GM19467 (cell line): Measurements from ENCODE around the gene CTNNBL1.
"Not testable (repeated sequence)": the region's sequence is repeated elsewhere in the genome, so short reads cannot be mapped to it uniquely, and the experiment has no call there.

ENCODE experiments used
- ATAC-seq: cut with Tn5 transposase; IDR thresholded peaks from one replicate; pipeline ENCODE4 v1.9.1; 2021; ENCODE audit warnings: mild to moderate bottlenecking, moderate library complexity; ENCODE audit not compliant: unreplicated experiment

Gene CTNNBL1, protein sequence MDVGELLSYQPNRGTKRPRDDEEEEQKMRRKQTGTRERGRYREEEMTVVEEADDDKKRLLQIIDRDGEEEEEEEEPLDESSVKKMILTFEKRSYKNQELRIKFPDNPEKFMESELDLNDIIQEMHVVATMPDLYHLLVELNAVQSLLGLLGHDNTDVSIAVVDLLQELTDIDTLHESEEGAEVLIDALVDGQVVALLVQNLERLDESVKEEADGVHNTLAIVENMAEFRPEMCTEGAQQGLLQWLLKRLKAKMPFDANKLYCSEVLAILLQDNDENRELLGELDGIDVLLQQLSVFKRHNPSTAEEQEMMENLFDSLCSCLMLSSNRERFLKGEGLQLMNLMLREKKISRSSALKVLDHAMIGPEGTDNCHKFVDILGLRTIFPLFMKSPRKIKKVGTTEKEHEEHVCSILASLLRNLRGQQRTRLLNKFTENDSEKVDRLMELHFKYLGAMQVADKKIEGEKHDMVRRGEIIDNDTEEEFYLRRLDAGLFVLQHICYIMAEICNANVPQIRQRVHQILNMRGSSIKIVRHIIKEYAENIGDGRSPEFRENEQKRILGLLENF

DNA sequence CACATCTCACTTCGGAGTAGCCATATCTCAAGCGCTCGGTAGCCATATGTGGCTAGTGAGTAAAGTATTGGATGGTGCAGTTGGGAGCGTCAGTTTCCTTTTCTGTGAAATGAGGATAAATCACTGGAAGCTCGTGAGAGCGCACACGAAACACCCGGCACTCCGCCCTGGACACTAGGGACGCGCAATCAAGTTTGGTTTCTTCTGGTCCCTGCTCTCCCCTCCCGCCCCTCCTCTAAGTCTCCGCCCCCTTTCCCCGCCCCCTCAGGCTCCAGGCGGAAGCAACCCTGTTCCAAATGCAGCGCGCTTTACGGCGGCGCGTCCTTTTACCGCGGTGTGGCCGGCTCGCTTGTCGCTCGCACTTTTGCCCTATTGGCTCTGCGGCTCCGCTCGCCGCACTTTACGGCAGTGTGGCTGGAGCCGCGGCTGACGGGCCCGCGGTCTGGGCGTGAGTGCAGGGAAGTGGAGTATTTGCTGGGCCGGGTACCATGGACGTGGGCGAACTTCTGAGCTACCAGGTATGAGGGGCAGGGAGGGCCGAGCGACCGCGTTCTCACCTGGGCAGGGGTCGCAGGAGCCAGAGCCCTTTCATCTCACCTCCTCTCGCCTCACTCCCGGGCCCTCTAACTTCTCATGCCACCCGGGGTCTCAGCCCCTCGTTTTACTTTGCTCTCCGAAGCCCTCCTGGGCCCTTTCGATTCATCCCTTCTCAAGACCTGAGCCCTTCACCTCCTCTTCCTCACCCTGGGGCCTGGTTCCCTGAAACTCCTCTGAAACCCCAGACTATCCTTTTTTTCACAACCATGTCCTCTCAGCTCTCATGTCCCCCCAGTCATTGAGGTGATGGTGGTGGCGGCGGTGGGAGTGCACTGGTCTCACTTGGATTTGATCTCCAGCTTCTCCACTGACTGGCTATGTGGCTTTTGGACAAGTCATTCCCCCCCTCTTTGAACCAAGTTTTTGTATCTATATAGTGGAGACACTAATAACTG is at the start of gene CTNNBL1:
Gene CTNNBL1, plus strand, starts transcription at position 396 of the 992 bp plus-strand sequence. Its CDS starts 93 bp downstream, at position 489.
- peak; percentile 82 for ATAC-seq

DNA sequence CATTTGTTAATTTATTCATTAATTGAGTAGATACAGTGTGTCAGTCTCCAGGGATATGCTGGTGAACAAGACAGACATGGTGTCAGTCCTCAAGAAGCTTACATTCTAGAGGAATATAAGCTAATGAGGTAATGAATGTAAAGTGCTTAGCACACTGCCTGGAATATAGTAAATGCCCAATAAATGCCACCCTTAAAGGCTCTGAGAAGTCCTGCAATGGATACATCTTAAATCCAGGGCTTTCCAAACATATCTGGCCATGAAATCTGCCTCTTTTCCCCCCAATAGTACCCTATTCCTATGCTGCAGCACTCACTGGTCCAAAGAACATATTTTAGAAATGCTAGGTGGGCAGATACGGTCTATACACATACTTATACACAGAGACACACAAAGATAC is 49.2 kb upstream of the CTNNBL1 start:
- no peak for ATAC-seq

DNA sequence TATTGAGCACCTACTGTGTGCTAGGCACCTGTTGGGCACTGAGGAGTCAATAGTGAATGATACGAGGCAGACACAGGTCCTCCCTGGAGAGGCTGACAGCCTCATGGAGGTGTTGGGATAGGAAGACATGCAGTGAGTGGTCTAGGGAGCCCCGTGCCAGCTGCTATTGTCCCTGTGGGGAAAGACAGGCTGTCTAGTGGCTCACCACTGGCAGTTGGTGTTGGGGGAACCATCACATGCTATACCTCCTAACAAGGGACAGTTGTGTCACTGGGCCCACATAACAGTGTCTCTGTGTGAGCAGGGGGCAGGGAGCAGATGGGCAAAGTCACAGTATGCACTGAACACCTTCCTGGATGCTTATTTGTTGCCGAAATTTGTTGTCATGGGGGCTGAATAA is 45.9 kb upstream of the CTNNBL1 start:
- ATAC-seq = no peak

DNA sequence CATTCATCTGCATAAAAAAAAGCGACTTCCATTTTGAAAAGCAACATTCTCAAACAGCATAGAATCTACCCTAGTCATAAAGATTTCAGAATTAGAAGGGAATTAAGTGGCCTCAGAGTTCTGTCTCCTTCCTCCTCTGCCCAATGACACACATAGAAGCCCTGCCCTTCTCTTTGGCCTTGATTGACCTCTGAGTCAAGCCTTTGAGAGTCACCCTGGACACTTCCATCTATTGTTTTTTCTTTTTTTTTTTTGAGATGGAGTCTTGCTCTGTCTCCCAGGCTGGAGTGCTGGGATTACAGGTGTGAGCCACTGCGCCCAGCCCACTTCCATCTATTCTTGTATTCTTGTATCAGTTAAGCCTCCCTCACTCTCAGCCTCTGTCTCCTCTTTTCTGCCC is 44.8 kb upstream of the CTNNBL1 start:
- no peak for ATAC-seq

DNA sequence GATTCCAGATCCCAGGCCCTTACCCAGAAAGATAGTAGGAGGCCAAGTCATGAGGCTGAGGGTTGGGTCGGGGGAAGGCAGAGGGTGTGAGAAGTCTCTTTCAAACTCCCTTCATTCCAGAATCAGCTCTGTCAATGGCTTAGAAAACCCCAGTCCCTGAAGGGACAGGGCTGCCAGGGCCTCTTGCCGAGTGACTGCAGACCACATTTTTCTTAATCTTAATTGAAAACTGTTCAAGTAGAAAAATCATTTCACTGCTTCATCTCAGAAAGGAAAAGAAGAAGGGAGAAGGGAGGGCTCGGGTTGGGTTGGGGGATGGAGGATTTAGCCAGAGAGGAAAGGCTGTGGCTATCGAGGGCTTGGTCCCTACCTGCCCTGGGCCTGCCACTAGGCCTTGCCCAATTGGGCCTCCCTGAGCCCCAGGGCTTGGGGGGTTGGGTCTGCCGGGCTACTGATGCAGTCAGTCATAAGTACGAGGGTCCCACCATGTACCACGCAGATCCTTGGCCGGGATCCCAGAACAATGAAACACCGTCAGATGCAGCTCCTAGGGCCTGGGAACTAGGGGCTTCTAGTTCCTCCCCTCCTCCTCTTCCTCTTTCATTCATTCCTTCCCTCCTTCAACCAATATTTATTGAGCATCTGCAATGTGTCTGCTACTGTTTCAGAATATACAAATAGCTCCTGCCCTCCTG is 44.0 kb upstream of the CTNNBL1 start:
- ATAC-seq = no peak

DNA sequence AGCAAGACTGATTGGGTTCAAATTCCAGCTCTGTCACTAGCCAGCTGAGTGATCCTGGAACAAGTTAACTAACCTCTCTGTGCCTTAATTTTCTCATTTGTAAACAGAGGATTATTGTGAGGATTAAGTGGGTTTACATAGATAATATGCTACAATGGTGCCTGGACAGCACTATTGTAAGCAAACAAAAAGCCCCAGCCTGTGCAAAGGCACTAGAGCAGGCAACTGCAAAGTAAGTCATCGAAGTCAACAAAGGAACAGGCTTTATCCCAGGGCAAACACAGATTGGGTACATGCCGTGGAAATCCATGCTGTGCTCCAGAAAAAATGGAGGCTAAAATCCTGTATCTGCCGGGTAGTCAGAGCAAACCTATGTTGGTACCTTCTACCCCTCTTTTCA is 43.2 kb upstream of the CTNNBL1 start:
- ATAC-seq = no peak

DNA sequence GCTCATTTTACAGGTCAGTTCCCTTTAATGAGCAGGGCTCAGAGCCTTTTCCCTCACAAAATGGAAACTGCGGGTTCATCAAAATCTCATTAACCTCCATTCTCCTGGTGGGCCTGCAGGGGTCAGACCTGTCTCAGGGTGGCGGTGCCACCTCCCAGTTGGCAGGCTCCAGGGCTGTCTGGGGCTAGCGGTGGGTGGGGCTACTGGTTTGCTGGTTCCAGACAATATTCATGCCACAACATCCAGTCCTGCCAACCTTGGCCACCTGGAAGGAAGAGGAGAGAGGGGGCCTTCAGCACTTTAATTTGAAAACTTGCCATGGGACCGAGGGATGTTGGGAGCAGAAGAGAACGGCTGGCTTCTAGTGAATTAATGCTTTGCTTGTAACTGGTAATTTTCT is 41.9 kb upstream of the CTNNBL1 start:
- no peak for ATAC-seq

DNA sequence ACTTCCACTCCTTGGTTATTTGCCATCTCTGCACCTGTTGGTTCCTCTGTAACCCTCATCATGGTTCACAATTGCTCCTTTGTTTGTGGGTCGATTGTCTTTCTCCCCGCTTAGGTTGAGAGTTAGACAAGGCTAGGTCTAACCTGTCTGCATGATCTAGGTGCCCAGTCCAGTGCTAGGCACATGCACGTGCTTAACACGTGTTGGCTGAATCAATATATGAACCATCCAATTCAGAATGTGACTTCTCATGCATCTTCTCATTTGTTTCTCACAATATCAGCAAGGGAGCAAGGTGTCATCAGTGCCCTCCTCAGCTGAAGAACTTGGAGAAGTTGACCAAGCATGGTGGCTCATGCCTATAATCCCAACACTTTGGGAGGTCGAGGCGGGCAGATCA is 36.9 kb upstream of the CTNNBL1 start:
- ATAC-seq = no peak

DNA sequence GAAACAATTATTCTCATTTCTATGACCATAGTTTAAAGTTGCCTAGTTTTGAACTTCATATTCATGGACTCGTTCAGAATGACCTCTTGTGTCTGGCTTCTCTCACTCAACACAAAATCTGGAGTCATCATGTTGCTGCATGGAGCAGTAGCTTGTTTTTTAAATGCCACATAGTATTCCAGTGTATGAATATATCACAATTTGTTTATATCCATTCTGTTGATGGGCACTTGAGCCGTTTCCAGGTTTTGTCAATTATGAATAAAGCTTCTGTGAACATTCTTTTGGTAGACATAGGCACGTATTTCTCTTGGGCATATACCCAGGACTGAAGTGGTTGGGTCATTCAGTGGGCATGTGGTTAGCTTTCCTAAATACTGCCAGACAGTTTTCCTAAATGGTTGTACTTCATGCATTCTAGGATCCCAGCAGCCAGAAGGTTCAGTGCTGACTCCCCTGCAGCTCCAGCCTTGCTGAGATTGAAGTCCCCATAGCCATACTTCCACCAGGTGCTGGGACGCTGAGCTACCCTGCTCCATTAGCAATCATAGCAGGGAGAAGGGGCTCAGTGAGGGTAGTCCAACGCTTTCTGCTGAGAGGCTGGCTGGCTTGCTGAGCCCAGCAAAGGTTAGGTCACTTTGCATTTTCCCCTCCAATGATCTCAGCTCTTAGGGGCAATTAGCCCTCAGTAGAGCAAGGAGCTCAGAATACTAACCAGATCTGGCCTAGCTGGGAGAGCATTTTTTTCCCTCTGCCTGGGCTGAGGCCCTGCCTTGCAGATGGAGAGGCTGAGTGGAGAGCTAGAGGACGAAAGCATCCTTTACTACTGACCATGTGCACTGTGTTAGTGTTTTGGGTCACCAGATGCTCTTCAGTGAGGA is 35.7 kb upstream of the CTNNBL1 start:
- ATAC-seq = no peak

DNA sequence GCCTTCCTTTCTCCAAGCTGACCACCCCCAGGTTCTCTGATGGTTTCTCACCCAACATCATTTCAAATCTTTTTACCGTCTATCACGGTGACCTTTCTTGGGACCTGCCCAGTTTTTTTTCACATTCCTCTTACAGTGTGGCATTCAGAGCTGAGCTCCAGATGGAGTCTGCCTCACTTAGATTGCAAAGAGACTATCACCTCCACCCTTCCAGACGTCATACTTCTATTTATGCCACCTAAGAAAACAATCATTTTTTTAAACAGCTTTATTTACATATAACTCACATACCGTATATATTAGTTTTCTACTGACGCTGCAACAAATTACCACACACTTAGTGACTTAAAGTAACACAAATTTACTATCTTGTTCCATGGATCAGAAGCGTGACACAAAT is 32.3 kb upstream of the CTNNBL1 start:
- ATAC-seq = no peak

DNA sequence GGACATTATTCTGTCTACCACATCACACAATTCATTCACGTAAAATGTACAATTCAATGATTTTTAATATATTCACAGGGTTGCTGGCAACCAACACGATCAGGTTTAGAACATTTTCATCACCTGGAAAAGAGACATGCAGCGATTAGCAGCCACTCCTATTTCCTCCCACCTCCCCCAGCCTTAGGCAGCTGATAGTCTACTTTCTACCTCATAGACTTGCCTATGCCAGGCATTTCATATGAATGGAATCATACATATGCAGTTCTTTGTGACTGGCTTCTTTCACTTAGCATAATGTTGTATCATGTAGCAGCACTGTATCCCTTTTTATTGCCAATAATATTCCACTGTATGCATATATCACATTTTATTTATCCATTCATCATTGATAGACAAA is 31.5 kb upstream of the CTNNBL1 start:
- ATAC-seq = no peak

DNA sequence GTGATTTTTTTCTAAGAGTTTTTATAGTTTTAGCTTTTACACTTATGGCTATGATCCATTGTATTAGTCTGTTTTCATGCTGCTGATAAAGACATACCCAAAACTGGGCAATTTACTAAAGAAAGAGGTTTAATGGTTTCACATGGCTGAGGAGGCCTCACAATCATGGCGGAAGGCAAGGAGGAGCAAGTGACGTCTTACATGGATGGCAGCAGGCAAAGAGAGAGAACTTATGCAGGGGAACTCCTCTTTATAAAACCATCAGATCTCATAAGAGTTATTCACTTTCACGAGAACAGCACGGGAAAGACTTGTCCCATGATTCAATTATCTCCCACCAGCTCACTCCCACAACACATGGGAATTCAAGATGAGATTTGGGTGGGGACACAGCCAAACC is 29.2 kb upstream of the CTNNBL1 start:
- not testable (repeated sequence) for ATAC-seq

DNA sequence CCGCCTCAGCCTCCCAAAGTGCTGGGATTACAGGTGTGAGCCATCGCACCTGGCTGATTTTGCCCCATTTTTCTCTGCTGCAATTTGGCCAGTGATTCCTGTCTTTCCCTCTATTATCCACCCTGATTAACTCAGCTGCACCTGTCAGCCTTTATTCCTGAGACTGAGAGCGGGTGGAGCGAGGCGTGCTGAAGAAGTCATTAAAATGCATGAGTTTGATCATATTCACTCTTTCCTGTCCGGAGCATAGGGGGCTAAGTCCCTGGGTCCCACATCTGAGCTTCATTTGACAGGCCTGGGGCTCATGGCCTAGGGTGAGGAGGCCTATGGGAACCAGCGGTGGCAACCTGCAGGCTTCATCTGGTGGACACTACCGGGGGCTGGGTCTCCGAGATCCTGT is 25.7 kb upstream of the CTNNBL1 start:
- no peak for ATAC-seq

DNA sequence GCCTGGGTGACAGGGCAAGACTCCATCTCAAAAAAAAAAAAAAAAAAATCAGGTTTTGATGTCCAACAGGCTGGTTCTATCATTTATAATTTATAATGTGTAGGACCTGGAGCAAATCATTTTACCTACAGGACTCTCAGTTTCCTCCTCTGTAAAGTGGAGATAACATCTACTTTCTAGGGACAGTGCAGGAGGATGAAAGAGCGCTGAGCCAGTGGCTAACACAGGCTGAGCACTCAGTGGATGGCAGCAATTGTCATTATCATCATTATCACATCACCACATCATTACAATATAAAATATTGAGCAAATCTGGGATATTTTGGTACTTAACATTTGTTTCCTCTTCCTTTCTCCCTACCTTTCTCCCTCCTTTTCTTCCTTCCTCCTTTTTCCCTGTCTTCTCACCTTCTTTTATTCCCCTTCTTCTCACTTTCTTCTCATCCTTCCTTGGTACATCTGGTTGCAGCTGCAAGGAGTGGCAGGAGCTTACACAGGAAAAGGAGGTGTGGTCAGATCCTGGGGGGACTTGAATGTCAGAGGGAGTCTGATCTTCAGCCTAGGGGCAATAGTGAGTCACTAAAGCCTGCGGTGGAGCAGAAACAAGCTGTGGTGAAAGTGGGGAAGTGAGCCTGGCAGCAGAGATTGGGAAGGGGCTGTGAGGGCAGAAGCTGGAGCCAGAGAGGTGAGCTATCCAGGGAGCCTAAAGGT is 24.6 kb upstream of the CTNNBL1 start:
- no peak for ATAC-seq

DNA sequence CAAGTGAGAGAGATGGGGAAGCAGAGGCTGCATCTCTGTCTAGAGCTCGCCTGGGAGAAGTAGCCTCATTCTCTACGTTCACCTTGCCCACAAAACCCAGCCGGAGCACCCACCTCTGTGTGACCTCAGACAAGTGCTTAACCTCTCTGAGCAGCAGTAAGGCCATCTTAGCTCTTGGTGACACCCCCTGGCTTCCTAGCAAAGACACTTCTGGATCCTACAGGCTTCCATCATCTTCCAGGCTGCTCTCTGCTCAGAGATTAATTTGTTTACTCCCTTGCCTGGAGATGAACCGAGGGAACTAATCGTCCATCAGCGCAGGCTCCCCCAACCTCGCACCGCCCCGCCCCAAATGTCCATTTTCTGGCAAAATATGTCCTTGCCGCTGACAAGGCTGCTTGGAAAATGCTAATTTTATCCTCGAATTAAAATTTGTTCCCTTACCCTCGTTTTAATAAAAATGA is 24.0 kb upstream of the CTNNBL1 start:
- no peak for ATAC-seq

DNA sequence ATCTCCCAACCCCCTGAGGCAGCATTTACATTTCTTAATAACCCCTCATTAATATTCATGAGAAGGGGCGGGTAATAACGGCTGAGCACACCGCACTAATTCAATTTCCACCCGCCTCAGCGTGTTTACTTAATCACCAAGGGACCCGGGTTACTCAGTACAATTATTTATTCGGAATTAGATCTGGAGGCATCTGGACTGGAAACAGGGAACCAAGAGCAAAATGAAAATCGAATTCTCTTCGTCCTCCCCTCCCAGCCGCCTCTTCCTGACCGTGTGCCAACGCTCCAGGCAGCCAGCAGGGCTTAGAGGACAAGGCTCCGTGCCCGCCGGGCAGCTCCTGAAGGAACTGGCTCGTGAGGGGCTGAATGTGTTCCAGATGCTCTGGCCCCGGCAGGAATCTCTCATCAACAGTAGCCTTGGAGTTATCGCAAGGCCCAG is 23.5 kb upstream of the CTNNBL1 start:
- ATAC-seq = no peak

DNA sequence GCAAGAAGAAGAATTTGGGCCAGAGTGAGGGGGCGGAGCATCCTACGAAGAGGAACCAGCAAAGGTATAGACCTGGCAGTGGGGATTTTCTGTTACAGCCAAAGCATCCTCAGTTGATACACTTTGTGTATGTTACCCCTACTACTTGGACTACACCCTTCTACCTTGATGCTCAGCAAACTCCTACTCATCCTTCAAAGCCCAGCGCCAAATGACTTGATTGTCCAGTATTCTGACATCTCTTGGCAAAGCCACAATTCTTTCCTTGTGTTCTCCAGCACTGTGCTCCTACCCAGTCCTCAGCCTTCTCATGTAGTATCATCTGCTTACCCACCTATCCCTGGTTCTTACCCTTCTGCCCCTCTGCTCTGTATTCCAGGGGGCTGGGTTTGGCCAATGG is 21.7 kb upstream of the CTNNBL1 start:
- no peak for ATAC-seq

DNA sequence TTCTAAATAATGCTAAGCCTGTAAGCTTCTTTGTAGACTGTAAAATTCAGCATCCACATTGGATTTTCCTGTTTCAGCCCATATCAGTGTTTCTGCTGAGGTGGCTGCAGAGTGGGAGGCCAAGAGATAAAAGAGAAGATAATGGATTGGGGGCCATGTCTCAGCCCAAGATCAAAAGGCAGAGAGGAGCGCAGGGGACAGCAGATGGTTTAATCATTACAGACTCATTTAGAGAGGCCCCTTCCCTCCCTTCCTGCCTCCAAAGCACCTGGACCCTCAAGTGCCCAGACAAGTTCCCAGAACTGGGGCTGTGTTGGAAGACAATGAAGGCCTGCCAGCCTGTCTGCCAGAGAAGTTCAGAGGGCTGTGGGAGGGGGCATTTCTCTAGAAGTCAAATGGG is 20.4 kb upstream of the CTNNBL1 start:
- ATAC-seq = no peak

DNA sequence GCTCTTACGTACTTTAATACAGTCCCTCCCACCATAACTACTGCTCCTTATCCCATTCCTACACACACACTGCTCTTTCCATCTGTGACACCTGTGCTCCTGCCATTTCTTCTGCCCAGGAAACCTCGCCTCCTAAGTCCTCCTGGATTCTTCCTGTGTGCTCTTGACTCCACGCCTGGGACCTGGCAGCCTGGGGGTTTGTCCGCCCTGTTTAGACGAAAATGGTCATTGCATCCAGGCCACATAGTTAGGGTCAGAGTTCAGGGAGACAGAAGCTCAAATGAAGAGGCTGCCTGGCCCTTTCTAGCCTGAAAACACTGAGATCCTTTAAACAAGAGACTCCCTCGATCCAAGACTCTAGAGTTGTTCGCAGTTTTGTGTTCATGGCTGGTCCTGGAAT is 17.4 kb upstream of the CTNNBL1 start:
- ATAC-seq = no peak
